Measurements from ENCODE around the gene NNAT.
A peak's percentile ranks its signal among the peaks of the same experiment; 100 is the strongest.

The NNAT gene

DNA sequence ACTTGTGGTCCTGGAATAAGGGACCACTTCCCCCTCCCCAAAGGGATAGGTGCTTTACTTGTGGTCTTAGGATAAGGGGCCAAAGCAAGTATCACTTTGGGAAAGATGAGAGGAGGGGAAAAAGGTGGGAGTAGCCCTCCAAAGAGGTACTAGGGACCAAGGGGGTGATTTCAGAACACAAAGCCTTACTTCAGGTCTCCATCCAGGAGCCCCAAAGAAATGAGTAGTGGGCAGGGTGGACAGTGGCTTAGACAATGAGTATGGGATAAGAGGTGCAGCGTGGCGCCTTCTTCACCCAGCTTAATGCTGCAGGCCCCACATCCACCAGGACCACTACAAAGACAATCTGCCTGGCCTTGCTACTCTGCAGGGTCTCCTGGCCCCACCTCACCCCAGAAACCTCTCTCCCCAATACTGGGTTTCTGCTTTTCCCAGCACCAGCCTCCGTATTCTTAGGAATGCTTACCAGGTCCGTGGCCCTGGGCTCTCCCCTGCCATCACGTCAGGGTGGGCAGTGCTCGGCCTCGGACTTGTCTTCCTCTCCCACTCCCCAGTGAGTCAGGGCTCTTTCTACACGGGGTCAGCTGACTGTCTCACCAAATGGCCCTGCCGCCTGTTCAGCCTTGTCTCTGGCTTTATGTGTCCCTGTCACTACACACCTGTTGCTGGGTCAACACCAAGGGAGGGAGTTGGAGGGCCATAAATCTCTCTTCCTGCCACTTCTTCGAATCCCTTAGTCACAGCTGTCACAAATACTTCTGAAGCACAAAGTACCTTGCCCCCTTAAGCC lies 3.1 kb downstream of the NNAT start:
- no peak for DNase-seq (ENCODE audit: low read depth, low spot score)

DNA sequence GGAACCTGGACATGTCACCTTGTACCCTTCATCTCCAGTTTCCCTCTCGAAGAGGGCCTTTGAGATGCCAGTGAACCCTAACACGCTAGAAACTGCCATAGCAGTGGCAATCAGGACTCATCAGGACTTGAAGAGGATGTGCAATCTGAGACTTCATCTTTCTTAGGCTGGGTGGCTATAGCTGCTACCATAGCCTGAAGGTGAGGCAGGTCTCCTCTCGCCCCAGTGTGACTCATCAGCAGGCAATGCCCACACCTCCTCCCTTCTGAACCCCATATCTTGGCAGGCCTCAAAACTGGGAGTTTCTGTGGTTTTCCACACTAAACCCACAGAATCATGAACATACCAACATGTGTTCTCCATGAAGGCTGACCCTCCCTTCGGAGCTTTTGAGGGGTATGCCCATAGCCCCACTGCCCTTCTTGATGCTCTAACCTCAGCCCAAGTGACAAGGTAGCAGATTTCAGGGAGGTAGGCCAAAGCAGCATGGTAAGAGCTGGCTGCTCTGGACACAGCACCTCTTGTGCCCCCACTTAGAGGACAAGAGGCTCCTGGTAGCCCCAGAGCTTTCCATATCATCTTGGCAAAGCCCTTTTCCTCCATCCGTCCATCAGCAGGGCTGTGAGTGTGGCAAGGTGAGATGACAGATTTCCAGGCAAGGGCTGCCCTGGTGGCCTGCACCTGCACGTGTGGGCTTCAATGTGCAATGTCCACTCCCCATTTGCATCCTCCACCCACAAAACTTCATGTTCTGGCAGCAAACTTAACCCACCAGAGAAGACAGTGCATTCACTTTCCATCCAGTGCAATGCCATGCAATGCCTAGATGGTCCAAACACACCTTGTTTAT lies 4.0 kb downstream of the NNAT start:
- no peak for DNase-seq (ENCODE audit: low read depth, low spot score)

DNA sequence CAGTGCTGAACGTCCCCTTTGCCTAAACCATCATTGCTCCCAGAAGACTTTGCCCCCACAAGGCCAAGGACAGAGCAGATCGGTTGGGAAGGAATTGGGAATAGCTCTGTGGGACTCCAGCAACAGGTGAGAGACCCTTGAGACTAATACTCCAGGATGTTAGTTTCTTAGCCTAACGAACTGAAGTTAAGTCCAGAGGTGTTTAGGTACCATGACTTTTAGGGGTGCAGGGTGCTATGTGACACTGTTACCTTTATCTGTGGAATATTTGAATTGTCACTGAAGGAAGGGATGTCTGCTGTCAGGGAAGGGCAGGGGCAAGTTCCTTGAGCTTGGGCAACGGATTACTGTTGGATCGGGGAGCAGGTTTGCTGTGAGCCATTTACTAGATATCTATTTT lies 4.8 kb downstream of the NNAT start:
- DNase-seq (ENCODE audit: low read depth, low spot score), result no peak

DNA sequence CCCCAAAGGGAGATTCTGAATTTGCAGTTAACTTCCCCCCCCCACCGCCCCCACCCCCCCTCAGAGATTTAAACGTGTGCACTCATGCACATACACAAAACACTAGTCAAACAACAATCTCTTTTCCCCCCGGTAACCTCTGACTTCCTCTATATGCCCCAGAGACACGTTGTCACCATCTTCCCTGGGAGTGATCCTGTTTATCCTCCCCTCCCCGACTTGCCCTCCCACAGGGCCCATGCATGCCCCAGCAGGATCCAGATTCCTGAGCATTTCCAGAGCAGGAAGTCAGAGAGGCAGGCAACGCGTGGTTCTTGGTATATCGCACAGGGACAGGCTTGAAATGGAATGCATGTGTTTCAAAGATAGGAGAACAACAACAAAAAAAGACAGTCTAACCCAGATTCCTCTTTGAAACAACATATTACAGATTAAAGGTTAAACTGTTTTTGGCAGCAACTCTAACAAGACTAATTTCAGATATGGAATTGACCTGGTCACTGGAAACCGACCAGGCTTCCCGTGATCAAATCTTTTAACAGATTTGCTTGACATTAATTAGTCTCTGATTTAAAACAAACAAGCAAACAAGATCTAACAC lies 5.3 kb downstream of the NNAT start:
- no peak for DNase-seq (ENCODE audit: low read depth, low spot score)

DNA sequence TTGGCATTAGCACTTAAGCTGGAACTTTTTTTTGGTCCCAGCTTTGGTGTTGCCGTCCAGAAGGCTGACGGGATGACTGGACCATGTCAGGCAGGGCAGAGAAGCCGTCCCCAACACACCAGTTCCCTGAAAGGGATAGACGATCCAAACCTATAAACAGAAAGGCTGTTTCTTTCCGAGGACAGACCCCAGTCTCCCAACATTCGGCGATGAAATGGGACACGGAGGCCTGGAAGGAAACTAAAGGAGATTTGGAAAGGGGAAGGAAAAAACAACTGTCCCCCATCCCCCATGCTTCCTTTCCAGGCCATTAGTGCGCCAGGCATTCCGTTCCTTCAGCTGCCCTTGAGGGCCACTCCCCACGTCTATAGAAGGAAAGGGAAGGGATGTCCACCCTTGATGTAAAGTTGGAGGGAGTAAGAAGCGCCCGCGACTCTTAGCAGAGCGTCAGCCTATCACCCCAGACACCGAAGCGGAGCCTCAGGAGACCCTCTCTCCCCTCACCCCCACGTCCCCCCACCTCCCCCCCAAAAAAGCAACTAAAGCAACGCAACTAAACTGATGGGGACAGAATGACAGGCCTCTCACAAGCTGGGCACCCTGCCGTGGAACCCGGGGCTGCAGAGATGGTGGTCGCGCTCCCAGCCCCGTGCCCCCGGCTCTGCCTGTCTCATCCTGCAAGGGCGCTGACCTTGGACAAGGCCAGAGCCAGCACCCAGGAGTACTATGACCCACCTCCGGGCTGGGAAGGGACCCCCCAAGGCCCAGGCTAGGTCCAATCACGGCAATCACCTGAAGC lies 6.0 kb downstream of the NNAT start:
- no peak for DNase-seq (ENCODE audit: low read depth, low spot score)

DNA sequence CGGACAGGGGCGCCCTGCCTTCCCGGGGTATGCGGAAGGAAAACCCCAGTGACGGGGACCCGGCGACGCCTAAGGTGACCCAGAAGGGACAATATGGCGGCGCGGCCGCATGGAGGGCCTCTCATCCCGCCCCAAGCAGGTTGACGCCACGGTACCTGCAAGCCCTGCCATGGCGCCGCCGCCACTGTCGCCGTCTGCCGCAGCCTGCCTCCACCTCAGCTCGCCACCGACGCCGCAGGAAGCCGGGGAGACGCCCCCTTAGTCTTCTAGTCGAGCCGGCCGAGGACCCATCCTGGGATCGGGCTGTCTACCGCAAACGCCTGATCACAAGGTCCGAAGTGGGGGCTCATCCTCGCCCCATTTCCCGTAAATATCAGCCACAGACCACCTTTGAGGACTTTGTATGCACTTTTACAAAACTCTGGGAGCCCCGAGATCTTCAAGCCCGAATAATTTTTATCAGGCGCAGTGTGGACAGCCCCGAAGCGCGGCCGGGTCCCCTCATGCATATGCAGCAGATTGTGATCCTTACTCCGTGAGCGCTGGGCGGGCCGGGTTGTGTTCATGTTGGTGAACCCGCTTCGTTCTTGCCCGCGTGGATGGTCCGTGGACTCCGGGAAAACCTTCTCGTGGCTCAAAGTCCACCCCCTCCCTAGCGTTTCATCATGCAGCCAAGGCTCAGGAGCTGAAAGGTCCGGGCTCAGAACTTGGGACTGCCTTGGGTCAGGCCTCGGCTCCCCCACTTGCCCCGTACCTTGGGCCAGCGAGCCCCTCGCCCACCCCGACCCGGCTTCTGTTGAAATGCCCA lies 6.8 kb downstream of the NNAT start, which contains the start of gene BLCAP:
Gene BLCAP, minus strand, starts transcription at position 239 of the 808 bp plus-strand sequence. CDS start 8,702 bp downstream, outside the sequence.
- peak; percentile 73 for DNase-seq (ENCODE audit: low read depth, low spot score)

DNA sequence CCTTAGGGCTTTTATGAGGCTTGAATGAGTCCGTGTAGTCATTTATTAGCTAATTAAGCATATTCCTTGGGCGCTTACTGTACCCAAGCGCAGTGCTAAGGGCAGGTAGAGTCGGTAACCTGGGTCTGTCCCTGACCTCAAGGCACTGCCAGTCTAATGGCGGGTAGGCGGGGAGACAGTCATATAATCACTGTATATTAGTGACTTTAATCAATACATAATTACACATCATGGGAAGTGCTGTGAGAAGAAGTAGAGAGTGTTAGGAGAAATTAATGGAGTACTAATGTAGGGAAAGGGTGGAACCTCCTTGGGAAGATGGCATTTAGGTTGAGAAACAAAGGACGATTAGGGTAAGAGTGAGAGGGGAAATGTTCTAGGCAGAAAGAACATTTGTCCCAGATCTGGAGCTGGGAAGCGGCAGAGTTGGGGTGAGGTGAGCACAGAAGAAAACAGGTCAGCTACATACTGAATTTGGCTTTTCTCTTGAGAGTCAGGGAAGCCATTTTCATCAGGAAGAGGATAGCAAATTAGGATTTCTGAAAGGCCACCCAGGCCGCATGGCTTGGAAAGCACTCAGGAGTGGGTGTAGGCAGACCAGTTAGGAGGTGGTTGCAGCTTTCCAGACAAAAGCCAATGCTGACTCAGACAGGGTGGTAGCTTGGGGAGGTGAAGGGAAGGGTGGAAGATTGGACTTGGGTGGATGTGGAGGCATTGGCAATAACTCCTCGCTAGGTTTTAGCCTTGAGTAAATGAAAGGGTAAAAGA lies 7.6 kb downstream of the NNAT start:
- no peak for DNase-seq (ENCODE audit: low read depth, low spot score)

DNA sequence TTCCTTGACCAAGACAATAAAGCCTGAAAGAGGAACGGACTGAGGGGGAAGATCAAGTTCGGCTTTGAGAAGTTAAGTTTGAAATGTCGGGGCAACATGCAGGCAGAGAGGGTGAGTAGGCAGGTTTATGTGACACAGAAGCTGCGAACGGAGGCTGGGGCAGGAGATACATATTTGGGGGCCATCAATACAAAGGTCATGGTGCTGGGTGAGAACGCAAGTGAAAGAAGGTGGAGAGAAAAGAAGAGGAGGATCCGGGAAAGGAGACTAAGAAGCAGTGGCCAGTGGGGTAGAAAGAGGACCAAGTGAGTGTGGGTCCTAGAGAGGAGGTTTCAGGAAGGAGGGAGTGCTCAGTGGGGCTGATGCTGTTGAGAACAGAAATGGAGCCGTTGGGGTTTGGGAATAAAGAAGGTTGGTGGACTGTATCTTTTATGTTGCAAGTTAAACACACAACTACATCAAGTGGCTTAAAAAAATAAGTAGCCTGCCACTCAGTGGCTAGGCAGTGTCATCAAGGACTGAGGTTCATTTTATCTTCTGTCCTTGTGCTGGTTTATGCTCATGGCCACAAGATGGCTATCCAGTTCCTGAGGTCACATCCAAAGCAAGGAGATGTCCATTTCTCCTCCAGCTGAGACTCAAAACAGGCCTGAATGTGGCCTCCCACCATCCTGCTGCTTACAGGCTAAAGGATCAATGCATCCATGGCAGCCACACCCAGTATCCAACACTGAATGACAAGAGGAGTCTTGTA lies 8.3 kb downstream of the NNAT start:
- DNase-seq (ENCODE audit: low read depth, low spot score), result no peak

DNA sequence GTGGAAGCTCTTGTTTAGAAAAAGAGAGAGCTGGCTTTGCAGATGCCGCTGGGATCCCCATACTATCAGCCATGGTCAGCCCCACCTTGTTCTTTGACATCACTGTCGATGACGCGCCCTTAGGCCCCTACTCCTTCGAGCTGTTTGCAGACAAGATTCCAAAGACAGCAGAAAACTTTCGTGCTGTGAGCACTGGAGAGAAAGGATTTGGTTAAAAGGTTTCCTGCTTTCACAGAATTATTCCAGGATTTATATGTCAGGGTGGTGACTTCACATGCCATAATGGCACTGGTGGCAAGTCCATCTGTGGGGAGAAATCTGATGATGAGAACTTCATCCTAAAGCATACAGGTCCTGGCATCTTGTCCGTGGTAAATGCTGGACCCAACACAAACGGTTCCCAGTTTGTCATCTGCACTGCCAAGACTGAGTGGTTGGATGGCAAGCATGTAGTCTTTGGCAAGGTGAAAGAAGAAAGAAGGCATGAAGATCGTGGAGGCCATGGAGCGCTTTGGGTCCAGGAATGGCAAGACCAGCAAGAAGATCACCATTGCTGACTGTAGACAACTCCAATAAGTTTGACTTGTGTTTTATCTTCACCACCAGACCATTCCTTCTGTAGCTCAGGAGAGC lies 9.0 kb downstream of the NNAT start:
- DNase-seq (ENCODE audit: low read depth, low spot score), result no peak

DNA sequence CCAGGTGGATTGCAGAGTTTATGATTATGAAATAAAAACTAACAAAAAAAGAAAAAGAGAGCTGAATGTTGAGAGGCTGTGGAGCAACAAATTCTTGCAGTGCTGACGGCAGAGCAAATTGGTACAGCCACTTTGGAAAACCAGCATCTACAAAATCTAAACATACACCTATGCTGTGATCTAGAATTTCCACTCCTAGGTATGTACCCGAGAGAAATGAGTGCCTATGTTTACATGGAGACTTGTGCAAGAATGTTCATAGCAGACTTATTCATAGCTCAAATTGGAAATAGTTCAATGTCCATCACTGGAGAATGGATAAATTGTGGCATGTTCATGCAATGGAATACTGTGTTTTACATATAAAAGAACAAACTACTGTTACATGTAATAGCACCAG lies 9.6 kb downstream of the NNAT start:
- no peak for DNase-seq (ENCODE audit: low read depth, low spot score)

DNA sequence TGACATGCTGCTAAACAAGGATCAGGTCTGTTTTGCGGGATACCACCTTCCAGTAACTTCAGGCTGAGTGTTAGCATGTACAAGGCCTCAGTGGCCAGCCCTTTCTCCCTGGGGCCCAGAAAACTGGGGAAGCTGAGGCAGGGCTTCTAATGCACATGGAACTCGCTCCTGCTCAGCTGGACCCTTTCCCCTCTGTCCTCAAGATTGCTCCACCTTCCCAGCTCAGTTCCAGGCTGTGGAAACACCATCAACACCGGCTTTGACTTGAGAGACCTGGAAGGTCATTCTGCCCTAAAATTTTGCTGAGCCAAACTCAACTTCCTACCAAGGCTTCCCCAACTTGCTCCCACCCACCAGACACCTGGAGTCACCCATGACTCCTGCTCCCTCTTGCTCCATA lies 10.8 kb downstream of the NNAT start:
- no peak for DNase-seq (ENCODE audit: low read depth, low spot score)

DNA sequence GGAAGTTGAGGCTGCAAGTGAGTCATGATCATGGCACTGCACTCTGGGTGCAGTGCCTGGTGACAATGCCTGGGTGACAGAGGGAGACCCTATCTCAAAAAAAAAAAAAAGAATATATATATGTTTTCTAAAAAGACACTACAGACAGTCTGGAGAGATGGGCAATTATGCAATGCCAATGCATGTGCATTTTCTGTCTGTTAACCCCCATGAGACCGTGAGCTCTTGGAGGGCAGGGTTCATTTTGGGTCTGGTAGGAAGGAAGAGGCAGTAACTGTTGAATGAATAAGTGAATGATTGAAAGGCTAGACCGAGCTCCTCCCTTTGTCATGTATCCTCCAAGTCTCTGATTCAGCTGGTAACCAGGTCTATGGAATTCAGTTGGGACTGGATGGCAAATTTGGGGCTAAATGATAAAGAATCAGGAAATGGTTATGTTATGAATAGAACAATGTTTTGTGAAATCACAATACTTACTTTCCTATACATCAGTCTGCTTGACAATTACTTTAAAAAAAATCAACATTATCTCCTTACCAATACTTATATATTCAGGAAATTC lies 12.2 kb downstream of the NNAT start:
- DNase-seq (ENCODE audit: low read depth, low spot score), result no peak

DNA sequence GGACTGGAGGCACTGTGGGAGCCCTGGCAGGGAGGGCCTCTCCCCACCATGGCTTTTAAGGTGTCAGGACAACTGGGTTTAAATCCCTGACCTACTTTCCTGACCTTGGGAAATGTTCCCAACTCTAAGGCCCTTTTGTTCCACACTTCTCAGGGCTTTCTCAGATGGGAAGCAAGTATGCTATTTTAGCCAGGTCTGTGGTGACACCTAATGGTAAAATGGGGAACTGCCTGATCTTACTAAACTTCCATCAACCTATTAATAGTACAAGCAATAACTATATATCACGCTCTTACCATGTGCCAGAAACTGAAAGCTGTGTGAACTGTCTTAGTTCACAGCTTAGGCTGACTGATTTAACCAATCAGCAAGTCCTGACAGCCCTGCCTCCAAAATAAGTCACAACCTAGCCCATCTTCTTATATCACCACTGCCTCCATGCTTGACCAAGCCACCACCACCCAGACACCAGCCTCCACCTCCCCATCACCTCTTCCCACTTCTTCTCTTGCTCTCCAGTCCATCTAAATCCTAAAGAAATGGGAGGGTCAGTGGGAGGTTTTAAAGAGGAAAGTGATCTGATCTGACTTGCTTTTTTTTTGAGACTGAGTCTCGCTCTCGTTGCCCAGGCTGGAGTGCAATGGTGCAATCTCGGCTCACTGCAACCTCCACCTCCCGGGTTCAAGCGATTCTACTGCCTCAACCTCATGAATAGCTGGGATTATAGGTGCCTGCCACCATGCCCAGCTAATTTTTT lies 13.5 kb downstream of the NNAT start:
- peak; percentile 68 for DNase-seq (ENCODE audit: low read depth, low spot score)

DNA sequence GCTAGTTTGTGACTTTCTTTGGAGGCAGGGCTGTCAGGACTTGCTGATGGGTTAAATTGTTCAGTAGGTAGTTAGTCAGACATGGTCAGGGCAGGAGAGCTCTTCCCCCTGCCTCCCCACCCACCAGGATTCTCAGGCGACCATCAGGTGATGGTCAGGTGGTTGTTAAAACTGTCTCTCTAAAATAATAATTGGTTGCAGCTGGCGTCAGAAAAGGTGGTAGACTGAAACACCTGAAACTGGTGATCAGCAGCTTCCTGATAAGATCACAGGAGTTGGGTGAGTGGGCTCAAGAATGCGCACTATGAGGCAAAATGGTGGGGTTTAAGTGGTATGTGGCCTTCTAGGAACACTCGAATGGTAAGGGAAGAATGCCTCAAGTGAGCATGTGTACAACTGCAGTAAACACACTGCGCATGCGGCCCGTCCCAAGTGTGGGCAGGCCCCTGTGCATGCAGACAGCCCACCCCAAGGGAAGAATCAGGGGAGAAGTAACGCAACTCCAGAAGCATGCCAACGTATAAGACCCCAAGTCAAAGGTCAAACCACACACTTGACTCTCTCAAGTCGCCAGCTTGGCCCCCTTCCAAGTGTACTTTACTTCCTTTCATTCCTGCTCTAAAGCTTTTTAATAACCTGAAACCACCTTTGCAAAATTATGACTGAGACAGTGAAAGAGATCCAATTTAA lies 14.5 kb downstream of the NNAT start:
- DNase-seq (ENCODE audit: low read depth, low spot score), result no peak

DNA sequence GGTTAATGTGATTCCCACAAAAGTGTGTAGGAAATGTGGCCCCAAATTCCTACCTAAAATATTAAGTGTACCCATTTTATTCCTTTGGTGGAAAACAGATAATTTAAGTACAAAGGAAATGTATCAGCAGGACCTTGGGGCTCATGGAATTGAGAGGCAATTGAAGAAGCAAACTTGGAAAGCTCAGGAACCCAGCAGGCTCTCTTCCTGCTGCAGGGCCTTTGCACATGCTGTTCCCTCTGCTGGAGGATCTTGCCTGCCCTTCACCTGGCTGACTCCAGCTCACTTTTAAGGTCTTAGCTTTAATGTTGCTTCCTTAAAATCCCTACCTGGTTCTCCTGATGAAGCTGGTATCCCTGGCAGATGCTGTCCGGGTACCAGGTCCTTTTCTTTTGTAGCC lies 16.5 kb downstream of the NNAT start:
- DNase-seq (ENCODE audit: low read depth, low spot score), result no peak

DNA sequence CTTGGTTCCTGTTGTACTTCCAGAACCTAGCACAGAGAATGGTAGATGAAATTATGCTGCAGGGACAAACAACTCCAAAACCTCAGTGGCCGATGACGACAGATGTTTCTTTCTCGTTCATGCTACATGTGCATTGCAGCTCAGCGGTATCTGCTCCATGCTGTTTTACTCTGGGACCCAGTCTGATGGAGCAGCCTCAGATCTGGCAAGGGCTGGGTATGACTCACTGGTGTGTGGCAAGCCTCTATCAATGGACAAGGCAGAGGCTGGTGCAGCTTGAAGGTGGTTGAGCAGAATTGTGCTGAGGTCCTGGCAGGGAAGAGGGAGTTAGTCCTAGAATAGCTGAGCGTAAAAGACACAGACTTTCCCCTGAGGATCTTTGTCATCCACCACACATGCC lies 17.0 kb downstream of the NNAT start:
- DNase-seq (ENCODE audit: low read depth, low spot score), result no peak

DNA sequence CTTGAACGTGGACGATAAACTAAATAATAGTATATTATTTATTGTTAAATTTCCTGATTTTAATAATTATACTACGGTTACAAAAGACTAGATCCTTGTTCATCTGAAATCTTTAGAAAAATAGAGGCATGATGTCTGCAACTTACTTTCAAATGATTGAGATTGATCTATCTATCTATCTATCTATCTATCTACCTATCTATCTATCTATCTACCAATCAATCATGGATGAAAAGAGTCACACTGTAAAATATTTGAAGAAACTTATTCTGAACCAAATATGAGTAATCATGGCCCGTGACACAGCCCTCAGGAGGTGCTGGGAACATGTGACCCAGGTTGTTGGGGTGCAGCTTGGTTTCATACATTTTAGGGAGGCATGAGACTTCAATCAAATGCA lies 18.4 kb downstream of the NNAT start:
- DNase-seq (ENCODE audit: low read depth, low spot score), result no peak

Measured in brain pericyte (primary cell).